ENCODE measurements around the gene AVPR2.

AVPR2 gene

GRCh38 chrX:153932220-153932915 is 27.9 kb downstream of the AVPR2 start:
- no peak for DNase-seq (ENCODE audit: low read depth in 2 of 2)

- DNase-seq (ENCODE audit: low read depth in 2 of 2) = no peak
These were observed 29.3 kb downstream of the AVPR2 start for GRCh38 chrX:153933748-153934147.

GRCh38 chrX:153934148-153934761 is 29.8 kb downstream of the AVPR2 start:
- DNase-seq (ENCODE audit: low read depth in 2 of 2) = no peak

- peak; percentile 44 to 65 for DNase-seq (ENCODE audit: low read depth in 2 of 2)
These were observed 30.4 kb downstream of the AVPR2 start, which contains the start of gene NAA10 for GRCh38 chrX:153934762-153935325. NAA10 (minus strand) TSS chrX:153935037; CDS start chrX:153934904, 133 bp downstream.

GRCh38 chrX:153935326-153935851 is 30.9 kb downstream of the AVPR2 start:
- no peak for DNase-seq (ENCODE audit: low read depth in 2 of 2)

- DNase-seq (ENCODE audit: low read depth in 2 of 2) = no peak
These were observed 32.6 kb downstream of the AVPR2 start for GRCh38 chrX:153937056-153937455.

GRCh38 chrX:153938226-153938786 is 33.8 kb downstream of the AVPR2 start:
- DNase-seq (ENCODE audit: low read depth in 2 of 2) = no peak

- DNase-seq (ENCODE audit: low read depth in 2 of 2) = no peak
These were observed 35.1 kb downstream of the AVPR2 start for GRCh38 chrX:153939573-153939972.

GRCh38 chrX:153941336-153942252 is 37.1 kb downstream of the AVPR2 start:
- no peak for DNase-seq (ENCODE audit: low read depth in 2 of 2)

- no peak for DNase-seq (ENCODE audit: low read depth in 2 of 2)
These were observed 39.8 kb downstream of the AVPR2 start, which contains the start of gene RENBP for GRCh38 chrX:153944140-153944799. RENBP (minus strand) TSS chrX:153944643; CDS start chrX:153944610, 33 bp downstream.

GRCh38 chrX:153944800-153945150 is 40.3 kb downstream of the AVPR2 start:
- no peak for DNase-seq (ENCODE audit: low read depth in 2 of 2)

- no peak for DNase-seq (ENCODE audit: low read depth in 2 of 2)
These were observed 41.8 kb downstream of the AVPR2 start for GRCh38 chrX:153945956-153946943.

- DNase-seq (ENCODE audit: low read depth in 2 of 2) = peak in 1 of 2 donors; percentile 71
These were observed 42.7 kb downstream of the AVPR2 start for GRCh38 chrX:153947009-153947769.

GRCh38 chrX:153948002-153948466 is 43.6 kb downstream of the AVPR2 start:
- DNase-seq (ENCODE audit: low read depth in 2 of 2) = no peak

GRCh38 chrX:153948847-153949805 is 44.7 kb downstream of the AVPR2 start:
- DNase-seq (ENCODE audit: low read depth in 2 of 2) = no peak

GRCh38 chrX:153950127-153950526 is 45.7 kb downstream of the AVPR2 start:
- DNase-seq (ENCODE audit: low read depth in 2 of 2) = no peak

GRCh38 chrX:153951683-153952372 is 47.4 kb downstream of the AVPR2 start:
- DNase-seq (ENCODE audit: low read depth in 2 of 2) = no peak

Measured in stimulated activated CD8-positive, alpha-beta memory T cell treated with anti-CD3 and anti-CD28 coated beads, Interleukin-2, amount 100 ng/mL, for 48 hours (primary cell).